HG03025 (cell line): ENCODE results near the gene PLD5.
"Not testable (repeated sequence)": the region's sequence is repeated elsewhere in the genome, so short reads cannot be mapped to it uniquely, and the experiment has no call there.

Experiments used
- ATAC-seq: cut with Tn5 transposase; IDR thresholded peaks from one replicate; pipeline ENCODE4 v1.9.1; 2021; ENCODE audit warnings: mild to moderate bottlenecking, moderate library complexity; ENCODE audit not compliant: unreplicated experiment, low FRiP score

The PLD5 gene

GRCh38 chr1:242219298-242219901 is 305.1 kb downstream of the PLD5 start:
- no peak for ATAC-seq

- ATAC-seq, result no peak
These were observed 308.1 kb downstream of the PLD5 start for GRCh38 chr1:242216368-242216767.

- not testable (repeated sequence) for ATAC-seq
These were observed 310.0 kb downstream of the PLD5 start for GRCh38 chr1:242214455-242214854.

GRCh38 chr1:242212961-242213360 is 311.5 kb downstream of the PLD5 start:
- ATAC-seq, result not testable (repeated sequence)

- no peak for ATAC-seq
These were observed 312.1 kb downstream of the PLD5 start for GRCh38 chr1:242212401-242212800.

GRCh38 chr1:242211254-242212022 is 313.1 kb downstream of the PLD5 start:
- no peak for ATAC-seq

- ATAC-seq, result not testable (repeated sequence)
These were observed 314.2 kb downstream of the PLD5 start for GRCh38 chr1:242210316-242210715.

GRCh38 chr1:242209063-242209462 is 315.4 kb downstream of the PLD5 start:
- ATAC-seq, result no peak

- no peak for ATAC-seq
These were observed 316.5 kb downstream of the PLD5 start for GRCh38 chr1:242208021-242208420.

- ATAC-seq, result no peak
These were observed 317.5 kb downstream of the PLD5 start for GRCh38 chr1:242206994-242207393.

- ATAC-seq, result no peak
These were observed 318.6 kb downstream of the PLD5 start for GRCh38 chr1:242205622-242206489.

- no peak for ATAC-seq
These were observed 321.2 kb downstream of the PLD5 start for GRCh38 chr1:242203262-242203661.

GRCh38 chr1:242201090-242201489 is 323.4 kb downstream of the PLD5 start:
- no peak for ATAC-seq

GRCh38 chr1:242199776-242200458 is 324.6 kb downstream of the PLD5 start:
- ATAC-seq, result no peak

- no peak for ATAC-seq
These were observed 326.3 kb downstream of the PLD5 start for GRCh38 chr1:242197907-242198820.

GRCh38 chr1:242196914-242197313 is 327.6 kb downstream of the PLD5 start:
- no peak for ATAC-seq

GRCh38 chr1:242196101-242196500 is 328.4 kb downstream of the PLD5 start:
- no peak for ATAC-seq

- no peak for ATAC-seq
These were observed 334.9 kb downstream of the PLD5 start for GRCh38 chr1:242189591-242189990.

GRCh38 chr1:242187816-242188215 is 336.7 kb downstream of the PLD5 start:
- ATAC-seq, result peak; percentile 56

GRCh38 chr1:242187171-242187570 is 337.3 kb downstream of the PLD5 start:
- ATAC-seq, result no peak
